SK-N-SH (cell line): ENCODE measurements around the gene MED27. TPM values are rescaled to one million over a fixed set of nuclear protein-coding genes. Genes with fewer than 3 reads are reported as not detected.

Experiments
- CTCF ChIA-PET: fragments of 300-600, 350-600 bp; formaldehyde crosslinking; extraction: SDS; loops from one replicate; lab custom pipeline; 2021; lab: Yijun Ruan, JAX
- POLR2A ChIA-PET: fragments of 350-600 bp; sonication (Branson Sonifier 250); formaldehyde crosslinking; extraction: SDS; loops from one replicate; lab custom pipeline; 2020; ENCODE audit warnings: antibody characterized with exemption, inconsistent platforms; lab: Yijun Ruan, JAX
- DNase-seq: peaks from one replicate; pipeline ENCODE4 v3.0.0; 2012
- H2AFZ ChIP-seq: fragments of 200-600 bp; sonication (generic); 2 replicates; pipeline ENCODE4 v1.8.1; 2016; ENCODE audit warnings: antibody characterized with exemption, mild to moderate bottlenecking, low read depth
- H3F3A ChIP-seq: fragments of 200-600 bp; sonication (generic); replicated peaks from 2 replicates; pipeline ENCODE3; 2016; ENCODE audit warnings: antibody characterized with exemption, mild to moderate bottlenecking; ENCODE audit not compliant: insufficient read depth
- H3K27ac ChIP-seq, 2 experiments: fragments of 200-500 bp in 1 of 2; fragments of 200-600 bp in 1 of 2; sonication (Bioruptor generic) in 1 of 2; sonication (generic), shearing (Covaris generic) in 1 of 2; 2 replicates each; pipeline versions ENCODE4 v1.5.1 to v1.6.1; 2014 to 2016; ENCODE audit warnings: low read depth in 2 of 2, inconsistent platforms in 1 of 2, low read length in 1 of 2, mild to moderate bottlenecking in 1 of 2, mixed read lengths in 1 of 2
- H3K27me3 ChIP-seq: fragments of 200-600 bp; sonication (generic), shearing (Covaris generic); 2 replicates; pipeline ENCODE4 v1.6.1; 2016; ENCODE audit warnings: mixed run types; ENCODE audit not compliant: insufficient read depth
- H3K36me3 ChIP-seq, 2 experiments: fragments of 200-500 bp in 1 of 2; fragments of 200-600 bp in 1 of 2; sonication (Bioruptor generic) in 1 of 2; sonication (generic) in 1 of 2; replicated peaks in 1 of 2; 2 replicates each; pipeline versions ENCODE3 to v1.5.1; 2014 to 2016; ENCODE audit warnings: low read length in 1 of 2, mild to moderate bottlenecking in 1 of 2; ENCODE audit not compliant: insufficient read depth in 2 of 2, control insufficient read depth in 1 of 2
- H3K4me1 ChIP-seq, 2 experiments: fragments of 200-500 bp in 1 of 2; fragments of 200-600 bp in 1 of 2; sonication (Bioruptor generic) in 1 of 2; sonication (generic), shearing (Covaris generic) in 1 of 2; 2 replicates each; pipeline versions ENCODE4 v1.5.1 to v1.6.1; 2014 to 2016; ENCODE audit warnings: low read depth in 1 of 2, low read length in 1 of 2, mixed run types in 1 of 2; ENCODE audit not compliant: insufficient read depth in 2 of 2, control insufficient read depth in 1 of 2
- H3K4me2 ChIP-seq: fragments of 200-600 bp; sonication (generic), shearing (Covaris generic); 2 replicates; pipeline ENCODE4 v1.6.1; 2017; ENCODE audit warnings: mixed run types
- H3K4me3 ChIP-seq, 2 experiments: fragments of 200-500 bp in 1 of 2; fragments of 200-600 bp in 1 of 2; sonication (Bioruptor generic) in 1 of 2; sonication (generic), shearing (Covaris generic) in 1 of 2; 2 replicates each; pipeline versions ENCODE4 v1.5.1 to v1.8.1; 2014 to 2016; ENCODE audit warnings: low read depth in 2 of 2, inconsistent platforms in 1 of 2, low read length in 1 of 2, mild to moderate bottlenecking in 1 of 2, mixed read lengths in 1 of 2, moderate library complexity in 1 of 2
- H3K79me2 ChIP-seq: fragments of 200-600 bp; sonication (generic); 2 replicates; pipeline ENCODE4 v1.8.1; 2017; ENCODE audit warnings: mild to moderate bottlenecking; ENCODE audit not compliant: insufficient read depth
- H3K9ac ChIP-seq: fragments of 200-600 bp; sonication (generic); 2 replicates; pipeline ENCODE4 v1.6.1; 2017; ENCODE audit warnings: mixed run types
- H3K9me2 ChIP-seq: fragments of 200-600 bp; sonication (generic); 2 replicates; pipeline ENCODE4 v1.6.1; 2017; ENCODE audit warnings: mixed run types
- H3K9me3 ChIP-seq: fragments of 200-600 bp; sonication (generic); 2 replicates; pipeline ENCODE4 v1.6.1; 2017; ENCODE audit warnings: mixed run types, mild to moderate bottlenecking, moderate library complexity
- H4K20me1 ChIP-seq: fragments of 200-600 bp; sonication (generic); 2 replicates; pipeline ENCODE4 v1.6.1; 2017; ENCODE audit warnings: mild to moderate bottlenecking, mixed run types; ENCODE audit not compliant: insufficient read depth
- CTCF ChIP-seq: fragments of 200-600 bp; sonication (generic); IDR thresholded peaks from 2 replicates; pipeline ENCODE4 v1.6.1; 2017; ENCODE audit warnings: antibody characterized with exemption, mild to moderate bottlenecking, moderate library complexity
- FOSL2 ChIP-seq: IDR thresholded peaks from 2 replicates; pipeline ENCODE4 v1.4.0; 2012; ENCODE audit warnings: low read depth, mild to moderate bottlenecking, moderate library complexity, borderline replicate concordance
- GABPA ChIP-seq: IDR thresholded peaks from 2 replicates; pipeline ENCODE4 v1.4.0; 2012; ENCODE audit warnings: low read depth, mild to moderate bottlenecking
- IRF3 ChIP-seq: fragments of 150-350 bp; IDR thresholded peaks from 2 replicates; pipeline ENCODE4 v1.6.1; 2016; ENCODE audit warnings: mild to moderate bottlenecking, low read depth, low read length
- JUND ChIP-seq: IDR thresholded peaks from 2 replicates; pipeline ENCODE4 v1.4.0; 2012
- MXI1 ChIP-seq: IDR thresholded peaks from 2 replicates; pipeline ENCODE4 v1.6.1; 2012; ENCODE audit warnings: mild to moderate bottlenecking, low read depth, low read length, improper control_type of control experiment
- NFIC ChIP-seq: IDR thresholded peaks from 2 replicates; pipeline ENCODE4 v1.4.0; 2012; ENCODE audit warnings: borderline replicate concordance
- NRF1 ChIP-seq: IDR thresholded peaks from 2 replicates; pipeline ENCODE4 v1.6.1; 2012; ENCODE audit warnings: low read depth, mild to moderate bottlenecking, low read length
- POLR2AphosphoS5 ChIP-seq: IDR thresholded peaks from 2 replicates; pipeline ENCODE4 v1.6.1; 2012; ENCODE audit warnings: low read depth, low read length
- RAD21 ChIP-seq: IDR thresholded peaks from 2 replicates; pipeline ENCODE4 v1.6.1; 2012; ENCODE audit warnings: mild to moderate bottlenecking, low read length
- RFX5 ChIP-seq: IDR thresholded peaks from 2 replicates; pipeline ENCODE4 v1.6.1; 2012; ENCODE audit warnings: mild to moderate bottlenecking, improper control_type of control experiment, low read length
- RXRA ChIP-seq: IDR thresholded peaks from 2 replicates; pipeline ENCODE4 v1.4.0; 2012; ENCODE audit warnings: low read depth, mild to moderate bottlenecking, borderline replicate concordance
- SIN3A ChIP-seq: IDR thresholded peaks from 2 replicates; pipeline ENCODE4 v1.6.1; 2012; ENCODE audit warnings: low read depth, mild to moderate bottlenecking, low read length, moderate library complexity, borderline replicate concordance
- TAF1 ChIP-seq: IDR thresholded peaks from 2 replicates; pipeline ENCODE4 v1.6.1; 2012; ENCODE audit warnings: low read depth, mild to moderate bottlenecking, low read length, moderate library complexity, borderline replicate concordance
- TCF12 ChIP-seq: IDR thresholded peaks from 2 replicates; pipeline ENCODE4 v1.4.0; 2012
- TEAD4 ChIP-seq: IDR thresholded peaks from 2 replicates; pipeline ENCODE4 v1.4.0; 2012; ENCODE audit warnings: mild to moderate bottlenecking, borderline replicate concordance; ENCODE audit not compliant: insufficient read depth
- YY1 ChIP-seq: IDR thresholded peaks from 2 replicates; pipeline ENCODE4 v1.4.0; 2012; ENCODE audit warnings: low read depth, mild to moderate bottlenecking
- ZBTB33 ChIP-seq: IDR thresholded peaks from 2 replicates; pipeline ENCODE4 v1.4.0; 2012; ENCODE audit warnings: low read depth, borderline replicate concordance
- WGBS: methylation state at CpG from one replicate; pipeline ENCODE4 v1.1.6; 2017; ENCODE audit warnings: low lambda C conversion rate; 5-methylcytosine and 5-hydroxymethylcytosine counted together
- polyA plus RNA-seq, 3 experiments: library from polyadenylated mRNA; depleted of rRNA; stranded (reverse); fragments of >200 nt; gene quantifications; 2 replicates each; pipeline ENCODE4 v1.2.3, GENCODE V29; 2012
- TF ChIP-seq, protein P1 (sequence below): IDR thresholded peaks from 2 replicates; pipeline ENCODE4 v1.4.0; 2012; ENCODE audit warnings: low read depth
- TF ChIP-seq, protein P2 (sequence below): IDR thresholded peaks from 2 replicates; pipeline ENCODE4; 2012
- TF ChIP-seq, protein P3 (sequence below): fragments of 150-350 bp; IDR thresholded peaks from 2 replicates; pipeline ENCODE4 v1.6.1; 2017; ENCODE audit warnings: antibody characterized with exemption, low read length, low read depth, borderline replicate concordance
- TF ChIP-seq, protein P4 (sequence below): IDR thresholded peaks from 2 replicates; pipeline ENCODE4 v1.6.1; 2012; ENCODE audit warnings: mild to moderate bottlenecking, low read depth, low read length, moderate library complexity

Gene MED27
- polyA plus RNA-seq, 1 of the 3 experiments (the other 2 are of a cell fraction) = 35.0 TPM

DNA sequence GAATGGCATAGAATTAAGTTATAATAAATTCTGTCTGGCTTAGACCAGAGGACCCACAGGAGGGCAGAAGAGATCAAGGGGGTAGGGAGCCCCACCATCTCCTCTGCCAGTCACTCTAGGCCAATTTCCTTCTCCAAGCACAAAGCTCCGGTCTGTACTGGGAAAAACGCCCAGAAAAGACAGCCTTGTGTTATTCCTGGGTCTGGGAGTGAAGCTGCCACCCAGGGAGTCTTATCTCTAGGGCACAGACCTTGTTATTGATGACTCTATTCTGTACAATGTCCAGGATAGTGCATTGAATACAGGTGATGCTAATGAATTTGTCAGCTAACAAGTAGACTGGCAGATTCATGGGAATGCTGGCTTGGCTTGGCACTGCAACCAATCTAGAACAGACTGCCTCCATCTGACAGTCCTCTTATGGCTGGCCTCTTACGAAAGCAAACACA, 60.7 kb downstream of the MED27 start (continued):
- TF ChIP-seq, protein P1, sequence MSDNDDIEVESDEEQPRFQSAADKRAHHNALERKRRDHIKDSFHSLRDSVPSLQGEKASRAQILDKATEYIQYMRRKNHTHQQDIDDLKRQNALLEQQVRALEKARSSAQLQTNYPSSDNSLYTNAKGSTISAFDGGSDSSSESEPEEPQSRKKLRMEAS = no peak
- TF ChIP-seq RAD21 (peak; percentile 46; the same call in 1 of the 2 replicates), RXRA (no peak), ZBTB33 (no peak), JUND (no peak), FOSL2 (no peak), TCF12 (peak; percentile 29; the same call in 1 of the 2 replicates)

DNA sequence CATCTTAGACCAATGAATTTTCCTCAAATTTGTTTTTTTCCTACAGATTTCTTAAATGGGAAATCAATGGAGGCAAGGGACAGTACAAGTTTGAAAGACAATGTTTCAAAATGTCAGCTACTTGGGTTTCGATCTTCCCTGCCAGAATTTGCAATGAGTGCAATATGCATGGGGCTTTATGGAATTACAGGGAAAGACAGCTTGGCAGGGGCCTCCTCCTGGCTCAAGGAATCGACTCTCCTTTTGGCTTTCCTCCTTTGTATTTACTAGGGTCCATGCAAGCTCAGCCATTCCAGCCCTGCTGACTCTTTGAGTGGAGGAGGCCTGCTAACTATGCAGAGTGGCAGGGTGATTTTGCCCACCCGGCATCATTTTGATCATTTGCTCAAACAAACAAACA, 63.2 kb downstream of the MED27 start:
- TF ChIP-seq POLR2AphosphoS5 (no peak), CTCF (no peak), TEAD4 (no peak), RFX5 (no peak), SIN3A (no peak), YY1 (no peak), RAD21 (no peak), IRF3 (no peak), NRF1 (no peak), MXI1 (no peak), NFIC (no peak), GABPA (no peak), TAF1 (no peak)
- TF ChIP-seq, protein P2, sequence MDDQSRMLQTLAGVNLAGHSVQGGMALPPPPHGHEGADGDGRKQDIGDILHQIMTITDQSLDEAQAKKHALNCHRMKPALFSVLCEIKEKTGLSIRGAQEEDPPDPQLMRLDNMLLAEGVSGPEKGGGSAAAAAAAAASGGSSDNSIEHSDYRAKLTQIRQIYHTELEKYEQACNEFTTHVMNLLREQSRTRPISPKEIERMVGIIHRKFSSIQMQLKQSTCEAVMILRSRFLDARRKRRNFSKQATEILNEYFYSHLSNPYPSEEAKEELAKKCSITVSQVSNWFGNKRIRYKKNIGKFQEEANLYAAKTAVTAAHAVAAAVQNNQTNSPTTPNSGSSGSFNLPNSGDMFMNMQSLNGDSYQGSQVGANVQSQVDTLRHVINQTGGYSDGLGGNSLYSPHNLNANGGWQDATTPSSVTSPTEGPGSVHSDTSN = no peak
- TF ChIP-seq, protein P3, sequence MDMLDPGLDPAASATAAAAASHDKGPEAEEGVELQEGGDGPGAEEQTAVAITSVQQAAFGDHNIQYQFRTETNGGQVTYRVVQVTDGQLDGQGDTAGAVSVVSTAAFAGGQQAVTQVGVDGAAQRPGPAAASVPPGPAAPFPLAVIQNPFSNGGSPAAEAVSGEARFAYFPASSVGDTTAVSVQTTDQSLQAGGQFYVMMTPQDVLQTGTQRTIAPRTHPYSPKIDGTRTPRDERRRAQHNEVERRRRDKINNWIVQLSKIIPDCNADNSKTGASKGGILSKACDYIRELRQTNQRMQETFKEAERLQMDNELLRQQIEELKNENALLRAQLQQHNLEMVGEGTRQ = no peak
- TF ChIP-seq, protein P4, sequence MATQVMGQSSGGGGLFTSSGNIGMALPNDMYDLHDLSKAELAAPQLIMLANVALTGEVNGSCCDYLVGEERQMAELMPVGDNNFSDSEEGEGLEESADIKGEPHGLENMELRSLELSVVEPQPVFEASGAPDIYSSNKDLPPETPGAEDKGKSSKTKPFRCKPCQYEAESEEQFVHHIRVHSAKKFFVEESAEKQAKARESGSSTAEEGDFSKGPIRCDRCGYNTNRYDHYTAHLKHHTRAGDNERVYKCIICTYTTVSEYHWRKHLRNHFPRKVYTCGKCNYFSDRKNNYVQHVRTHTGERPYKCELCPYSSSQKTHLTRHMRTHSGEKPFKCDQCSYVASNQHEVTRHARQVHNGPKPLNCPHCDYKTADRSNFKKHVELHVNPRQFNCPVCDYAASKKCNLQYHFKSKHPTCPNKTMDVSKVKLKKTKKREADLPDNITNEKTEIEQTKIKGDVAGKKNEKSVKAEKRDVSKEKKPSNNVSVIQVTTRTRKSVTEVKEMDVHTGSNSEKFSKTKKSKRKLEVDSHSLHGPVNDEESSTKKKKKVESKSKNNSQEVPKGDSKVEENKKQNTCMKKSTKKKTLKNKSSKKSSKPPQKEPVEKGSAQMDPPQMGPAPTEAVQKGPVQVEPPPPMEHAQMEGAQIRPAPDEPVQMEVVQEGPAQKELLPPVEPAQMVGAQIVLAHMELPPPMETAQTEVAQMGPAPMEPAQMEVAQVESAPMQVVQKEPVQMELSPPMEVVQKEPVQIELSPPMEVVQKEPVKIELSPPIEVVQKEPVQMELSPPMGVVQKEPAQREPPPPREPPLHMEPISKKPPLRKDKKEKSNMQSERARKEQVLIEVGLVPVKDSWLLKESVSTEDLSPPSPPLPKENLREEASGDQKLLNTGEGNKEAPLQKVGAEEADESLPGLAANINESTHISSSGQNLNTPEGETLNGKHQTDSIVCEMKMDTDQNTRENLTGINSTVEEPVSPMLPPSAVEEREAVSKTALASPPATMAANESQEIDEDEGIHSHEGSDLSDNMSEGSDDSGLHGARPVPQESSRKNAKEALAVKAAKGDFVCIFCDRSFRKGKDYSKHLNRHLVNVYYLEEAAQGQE = no peak
- no peaks in the 10 kb centered on the region for H3K27me3 ChIP-seq
- POLR2A ChIA-PET = no interaction called here
- H3K36me3 ChIP-seq = peaks cover 4 to 8% of the 10 kb centered on the region in 2 experiments
- H3K4me2 ChIP-seq = no peak overlapping the region
- no peak overlapping the region for H3K27ac ChIP-seq
- H3K4me1 ChIP-seq = peaks cover 19 to 31% of the 10 kb centered on the region in 2 experiments; a peak in 3 of 4 replicates
- H2AFZ ChIP-seq = no peak overlapping the region
- H3K9ac ChIP-seq = no peak overlapping the region
- peaks cover 18% of the 10 kb centered on the region; the same call in 1 of the 2 replicates for H3K79me2 ChIP-seq
- CTCF ChIA-PET = interaction anchor here (1.1 to 1.8 kb wide), 3 partner anchors 9 to 254 kb away, joined by 3 to 6 read pairs (median 3); no protein-coding TSS in a partner anchor
- no peak overlapping the region for H3K4me3 ChIP-seq
- H4K20me1 ChIP-seq = peaks cover 31% of the 10 kb centered on the region
- WGBS = 97% methylated on average over 3 of the region's 3 CpGs
- no peaks in the 10 kb centered on the region for H3K9me3 ChIP-seq
- H3K9me2 ChIP-seq = no peaks in the 10 kb centered on the region
- no peaks in the 10 kb centered on the region for H3F3A ChIP-seq
- DNase-seq = no peak
